Measurements from ENCODE around the gene ATP8A1.

The ATP8A1 gene

GRCh38 chr4:42646999-42647541, 9.8 kb downstream of the ATP8A1 start:
- DNase-seq: no peak

- DNase-seq: no peak
Observed at GRCh38 chr4:42646013-42646784, 10.7 kb downstream of the ATP8A1 start.

GRCh38 chr4:42644897-42645296, 12.0 kb downstream of the ATP8A1 start:
- no peak for DNase-seq

GRCh38 chr4:42643685-42644084, 13.2 kb downstream of the ATP8A1 start:
- no peak for DNase-seq

GRCh38 chr4:42642845-42643615, 13.9 kb downstream of the ATP8A1 start:
- no peak for DNase-seq

GRCh38 chr4:42642101-42642797, 14.7 kb downstream of the ATP8A1 start:
- DNase-seq: no peak

GRCh38 chr4:42641656-42642055, 15.2 kb downstream of the ATP8A1 start:
- no peak for DNase-seq

- DNase-seq: no peak
Observed at GRCh38 chr4:42641161-42641560, 15.7 kb downstream of the ATP8A1 start.

GRCh38 chr4:42640613-42641012, 16.3 kb downstream of the ATP8A1 start:
- no peak for DNase-seq

- no peak for DNase-seq
Observed at GRCh38 chr4:42638993-42639392, 17.9 kb downstream of the ATP8A1 start.

GRCh38 chr4:42638321-42638720, 18.6 kb downstream of the ATP8A1 start:
- no peak for DNase-seq

GRCh38 chr4:42637867-42638266, 19.0 kb downstream of the ATP8A1 start:
- DNase-seq: no peak

GRCh38 chr4:42637104-42637503, 19.8 kb downstream of the ATP8A1 start:
- no peak for DNase-seq

- no peak for DNase-seq
Observed at GRCh38 chr4:42636645-42636949, 20.3 kb downstream of the ATP8A1 start.

GRCh38 chr4:42633605-42634388, 23.1 kb downstream of the ATP8A1 start:
- no peak for DNase-seq

GRCh38 chr4:42632653-42633382, 24.1 kb downstream of the ATP8A1 start:
- no peak for DNase-seq

- no peak for DNase-seq
Observed at GRCh38 chr4:42630908-42631307, 26.0 kb downstream of the ATP8A1 start.

GRCh38 chr4:42628740-42629139, 28.2 kb downstream of the ATP8A1 start:
- DNase-seq: no peak

- DNase-seq: peak; percentile 42
Observed at GRCh38 chr4:42627885-42628646, 28.8 kb downstream of the ATP8A1 start.

GRCh38 chr4:42626629-42627146, 30.2 kb downstream of the ATP8A1 start:
- DNase-seq: no peak

GRCh38 chr4:42625329-42625728, 31.6 kb downstream of the ATP8A1 start:
- no peak for DNase-seq
